Colonic mucosa (tissue), 4 donors: ENCODE results near the gene MIAT. TPM values are rescaled to one million over a fixed set of nuclear protein-coding genes. Genes with fewer than 3 reads are reported as not detected.
"Not testable (repeated sequence)": the region's sequence is repeated elsewhere in the genome, so short reads cannot be mapped to it uniquely, and the experiment has no call there.

ENCODE experiments used
- DNase-seq: peaks from one replicate; pipeline ENCODE4 v3.0.0-alpha.2; 2020
- H3K27ac ChIP-seq: fragments of 200-600 bp; one replicate; pipeline ENCODE4 v1.8.0; 2021
- H3K27me3 ChIP-seq: fragments of 200-600 bp; one replicate; pipeline ENCODE4 v1.8.0; 2021
- H3K36me3 ChIP-seq: fragments of 200-600 bp; one replicate; pipeline ENCODE4 v1.8.0; 2021
- H3K4me1 ChIP-seq: fragments of 200-600 bp; one replicate; pipeline ENCODE4 v1.8.0; 2021; ENCODE audit warnings: mild to moderate bottlenecking
- H3K4me3 ChIP-seq: fragments of 200-600 bp; one replicate; pipeline ENCODE4 v1.8.0; 2021
- H3K9ac ChIP-seq, 2 donors: one replicate each; pipeline ENCODE4 v1.7.0; 2013; ENCODE audit warnings: control low read depth in 2 of 2, low read depth in 2 of 2, low read length in 2 of 2
- H3K9me3 ChIP-seq: fragments of 200-600 bp; one replicate; pipeline ENCODE4 v1.8.0; 2021
- CTCF ChIP-seq: fragments of 200-600 bp; IDR thresholded peaks from one replicate; pipeline ENCODE4 v1.8.0; 2022; ENCODE audit warnings: antibody characterized with exemption, mild to moderate bottlenecking
- intact Hi-C: fragments of 100-400 bp; cut with DNase I; formaldehyde crosslinking; loops from one replicate; pipeline ENCODE4 v1.14.1; 2022
- total RNA-seq, 2 donors: library from RNA; stranded (reverse); fragmentation: NEBNext Ultra II Directional in 1 of 2; extraction: Animal tissue kit (Norgen Biotek cat#: 25700) in 1 of 2; gene quantifications; one replicate each; pipeline ENCODE4 v1.2.1, GENCODE V29; 2021
- donor health status: healthy.
- donor health status: DM: no; HTN: no; CAD: no.
- donor health status: DM: no; HTN: no; CAD: no.

MIAT gene
- total RNA-seq, 2 donors from 2014 or later, result 1.5 to 1.8 TPM

- no peak overlapping the region for H3K4me3 ChIP-seq
- no peaks in the 10 kb centered on the region for H3K27me3 ChIP-seq
- TF ChIP-seq CTCF, result no peak
- no peaks in the 10 kb centered on the region for H3K36me3 ChIP-seq
- DNase-seq, result no peak
- H3K27ac ChIP-seq, result no peak overlapping the region
- H3K9me3 ChIP-seq, result no peaks in the 10 kb centered on the region
- no peaks in the 10 kb centered on the region for H3K4me1 ChIP-seq
- H3K9ac ChIP-seq, result no peak overlapping the region
- intact Hi-C loops, result no loop called here
Measured at GRCh38 chr22:26700886-26701285, 43.5 kb downstream of the MIAT start.

GRCh38 chr22:26701323-26701722 is 43.9 kb downstream of the MIAT start:
- Histone ChIP-seq H3K9ac (no peak overlapping the region), H3K4me3 (no peak overlapping the region), H3K27ac (no peak overlapping the region), H3K4me1 (no peaks in the 10 kb centered on the region), H3K36me3 (no peaks in the 10 kb centered on the region), H3K27me3 (no peaks in the 10 kb centered on the region), H3K9me3 (no peaks in the 10 kb centered on the region)
- DNase-seq, result no peak
- no peak for TF ChIP-seq CTCF
- intact Hi-C loops, result no loop called here

- no peaks in the 10 kb centered on the region for H3K4me1 ChIP-seq
- no peak for TF ChIP-seq CTCF
- DNase-seq, result no peak
- H3K9ac ChIP-seq, result no peak overlapping the region
- no peaks in the 10 kb centered on the region for H3K27me3 ChIP-seq
- H3K9me3 ChIP-seq, result no peaks in the 10 kb centered on the region
- no peak overlapping the region for H3K27ac ChIP-seq
- no peaks in the 10 kb centered on the region for H3K36me3 ChIP-seq
- intact Hi-C loops, result no loop called here
- H3K4me3 ChIP-seq, result no peak overlapping the region
Measured at GRCh38 chr22:26702906-26703830, 45.8 kb downstream of the MIAT start.

GRCh38 chr22:26705379-26705778 is 48.0 kb downstream of the MIAT start:
- not testable (repeated sequence) for H3K4me3 ChIP-seq, H3K27ac ChIP-seq

GRCh38 chr22:26707090-26707489 is 49.7 kb downstream of the MIAT start:
- Histone ChIP-seq H3K9me3 (no peaks in the 10 kb centered on the region), H3K4me3 (no peak overlapping the region), H3K27me3 (no peaks in the 10 kb centered on the region), H3K4me1 (no peaks in the 10 kb centered on the region), H3K9ac (no peak overlapping the region), H3K36me3 (no peaks in the 10 kb centered on the region), H3K27ac (no peak overlapping the region)
- intact Hi-C loops, result no loop called here
- DNase-seq, result no peak
- no peak for TF ChIP-seq CTCF

More at GRCh38 chr22:26705379-26705778, 48.0 kb downstream of the MIAT start:
- H3K9me3 ChIP-seq, H3K4me1 ChIP-seq, H3K36me3 ChIP-seq, DNase-seq, H3K9ac ChIP-seq, intact Hi-C loops, H3K27me3 ChIP-seq: not testable (repeated sequence)

GRCh38 chr22:26707581-26707980 is 50.2 kb downstream of the MIAT start:
- H3K36me3 ChIP-seq, result no peaks in the 10 kb centered on the region
- H3K27ac ChIP-seq, result no peak overlapping the region
- H3K27me3 ChIP-seq, result no peaks in the 10 kb centered on the region
- DNase-seq, result no peak
- H3K4me1 ChIP-seq, result no peaks in the 10 kb centered on the region
- intact Hi-C loops, result no loop called here
- TF ChIP-seq CTCF, result no peak
- no peak overlapping the region for H3K4me3 ChIP-seq
- H3K9ac ChIP-seq, result no peak overlapping the region
- H3K9me3 ChIP-seq, result no peaks in the 10 kb centered on the region
